ENCODE data around the gene MPP4. TPM values are rescaled to one million over a fixed set of nuclear protein-coding genes. Genes with fewer than 3 reads are reported as not detected.

MPP4 gene
- total RNA-seq, 1 experiment from 2014 or later, result not detected

DNA sequence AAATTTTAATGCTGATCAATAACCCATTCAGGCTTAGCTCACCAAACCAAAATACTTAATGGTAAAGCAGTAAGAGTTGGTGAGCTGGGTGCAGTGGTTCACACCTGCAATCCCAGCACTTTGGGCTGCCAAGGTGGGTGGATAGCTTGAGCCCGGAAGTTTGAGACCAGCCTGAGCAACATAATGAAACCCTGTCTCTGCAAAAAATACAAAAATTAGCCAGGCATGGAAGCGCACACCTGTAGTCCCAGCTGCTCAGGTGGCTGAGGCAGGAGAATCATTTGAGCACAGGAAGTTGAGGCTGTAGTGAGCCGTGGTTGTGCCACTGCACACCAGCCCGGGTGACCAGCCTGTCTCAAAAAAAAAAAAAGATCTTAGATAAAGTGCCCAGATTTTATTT is 35.7 kb upstream of the MPP4 start:
- CTCF ChIA-PET, result no interaction called here
- no peaks in the 10 kb centered on the region for H3K4me1 ChIP-seq (replicated peaks; ENCODE audit: insufficient read depth)
- no peaks in the 10 kb centered on the region for H3K9me2 ChIP-seq (ENCODE audit: insufficient read depth)
- H3K79me2 ChIP-seq (ENCODE audit: low read depth), result no peaks in the 10 kb centered on the region
- BruUV-seq (replicated peaks), result no TSS peak
- H4K20me1 ChIP-seq (ENCODE audit: insufficient read depth), result no peaks in the 10 kb centered on the region
- H3K36me3 ChIP-seq (ENCODE audit: low read depth), result peaks cover 9% of the 10 kb centered on the region
- H3K9me3 ChIP-seq (ENCODE audit: insufficient read depth, low read depth), result no peaks in the 10 kb centered on the region
- POLR2A ChIA-PET (ENCODE audit: unreplicated experiment), result no interaction called here
- no peak for DNase-seq
- no peaks in the 10 kb centered on the region for H3F3A ChIP-seq (ENCODE audit: insufficient read depth, low read depth)
- H3K27ac ChIP-seq, result no peak overlapping the region
- no peaks in the 10 kb centered on the region for H3K27me3 ChIP-seq (ENCODE audit: insufficient read depth, low read depth)
- no peak overlapping the region for H3K4me2 ChIP-seq
- intact Hi-C loops (cut with micrococcal nuclease; ENCODE audit: unreplicated experiment), result no loop called here
- TF ChIP-seq, protein P1, sequence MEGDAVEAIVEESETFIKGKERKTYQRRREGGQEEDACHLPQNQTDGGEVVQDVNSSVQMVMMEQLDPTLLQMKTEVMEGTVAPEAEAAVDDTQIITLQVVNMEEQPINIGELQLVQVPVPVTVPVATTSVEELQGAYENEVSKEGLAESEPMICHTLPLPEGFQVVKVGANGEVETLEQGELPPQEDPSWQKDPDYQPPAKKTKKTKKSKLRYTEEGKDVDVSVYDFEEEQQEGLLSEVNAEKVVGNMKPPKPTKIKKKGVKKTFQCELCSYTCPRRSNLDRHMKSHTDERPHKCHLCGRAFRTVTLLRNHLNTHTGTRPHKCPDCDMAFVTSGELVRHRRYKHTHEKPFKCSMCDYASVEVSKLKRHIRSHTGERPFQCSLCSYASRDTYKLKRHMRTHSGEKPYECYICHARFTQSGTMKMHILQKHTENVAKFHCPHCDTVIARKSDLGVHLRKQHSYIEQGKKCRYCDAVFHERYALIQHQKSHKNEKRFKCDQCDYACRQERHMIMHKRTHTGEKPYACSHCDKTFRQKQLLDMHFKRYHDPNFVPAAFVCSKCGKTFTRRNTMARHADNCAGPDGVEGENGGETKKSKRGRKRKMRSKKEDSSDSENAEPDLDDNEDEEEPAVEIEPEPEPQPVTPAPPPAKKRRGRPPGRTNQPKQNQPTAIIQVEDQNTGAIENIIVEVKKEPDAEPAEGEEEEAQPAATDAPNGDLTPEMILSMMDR (conservative IDR thresholded peaks at IDR 0.05), result no peak
- TF ChIP-seq EZH2 (IDR thresholded peaks at IDR 0.05; ENCODE audit: low read depth), result no peak
- H3K4me3 ChIP-seq, result no peak overlapping the region
- H2AFZ ChIP-seq, result no peak overlapping the region

DNA sequence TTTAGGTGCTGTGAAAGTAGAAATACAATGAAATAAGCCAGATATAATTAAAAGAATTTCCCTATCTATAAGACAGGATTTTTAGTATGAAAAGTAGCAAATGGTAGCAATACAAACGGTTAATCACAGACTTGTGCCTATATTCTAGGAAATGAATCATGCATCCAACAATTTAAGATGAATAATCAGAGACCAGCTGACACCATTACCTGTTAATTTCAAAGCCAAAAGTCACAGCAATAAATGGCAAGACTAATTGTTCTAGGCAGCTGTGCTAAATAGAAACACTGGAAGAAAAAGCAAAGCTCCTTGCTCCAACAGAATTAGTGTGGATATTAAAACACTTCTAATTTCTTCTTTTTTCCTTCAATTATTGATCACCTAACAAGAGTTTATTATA is 35.1 kb upstream of the MPP4 start:
- H4K20me1 ChIP-seq (ENCODE audit: insufficient read depth), result no peaks in the 10 kb centered on the region
- no peaks in the 10 kb centered on the region for H3F3A ChIP-seq (ENCODE audit: insufficient read depth, low read depth)
- H3K79me2 ChIP-seq (ENCODE audit: low read depth), result no peaks in the 10 kb centered on the region
- ChIA-PET POLR2A (ENCODE audit: unreplicated experiment) (no interaction called here), CTCF (no interaction called here)
- no peaks in the 10 kb centered on the region for H3K4me1 ChIP-seq (replicated peaks; ENCODE audit: insufficient read depth)
- no peaks in the 10 kb centered on the region for H3K27me3 ChIP-seq (ENCODE audit: insufficient read depth, low read depth)
- H3K4me2 ChIP-seq, result no peak overlapping the region
- H3K27ac ChIP-seq, result no peak overlapping the region
- H3K9me2 ChIP-seq (ENCODE audit: insufficient read depth), result no peaks in the 10 kb centered on the region
- H3K9me3 ChIP-seq (ENCODE audit: insufficient read depth, low read depth), result no peaks in the 10 kb centered on the region
- no peak overlapping the region for H2AFZ ChIP-seq
- H3K36me3 ChIP-seq (ENCODE audit: low read depth), result peaks cover 9% of the 10 kb centered on the region
- BruUV-seq (replicated peaks), result no TSS peak
- H3K4me3 ChIP-seq, result no peak overlapping the region
- intact Hi-C loops (cut with micrococcal nuclease; ENCODE audit: unreplicated experiment), result no loop called here
- no peak for TF ChIP-seq EZH2 (IDR thresholded peaks at IDR 0.05; ENCODE audit: low read depth)
- TF ChIP-seq, protein P1 (conservative IDR thresholded peaks at IDR 0.05), result no peak
- DNase-seq, result no peak

DNA sequence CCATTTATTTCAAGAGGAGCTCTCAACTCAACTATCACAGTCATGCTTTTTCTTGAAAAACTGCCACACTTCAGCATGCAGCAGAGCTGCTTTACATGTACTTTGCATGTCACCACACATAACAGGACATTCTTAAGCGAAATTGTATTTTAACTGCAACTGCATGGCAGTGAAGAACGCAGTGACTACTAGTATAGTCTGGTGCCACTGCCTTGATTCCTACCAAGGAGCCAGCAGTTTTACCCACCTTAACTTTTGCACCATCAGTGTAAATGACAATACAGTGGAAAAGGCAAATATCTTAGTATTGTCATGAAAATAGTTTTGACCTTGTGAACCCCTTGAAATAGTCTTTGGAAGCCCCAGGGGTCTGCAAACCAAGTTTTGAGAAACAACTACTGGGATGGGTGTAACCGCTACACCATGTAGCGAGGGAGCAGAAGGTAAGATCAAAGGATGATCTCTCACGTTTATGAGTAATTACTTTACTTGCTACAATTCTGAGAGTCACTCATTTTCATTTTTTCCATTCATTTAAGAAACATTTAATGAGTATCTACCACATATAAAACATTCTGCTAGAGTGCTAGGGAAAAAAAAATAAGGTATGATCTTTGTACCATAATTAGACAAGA is 32.3 kb upstream of the MPP4 start:
- Histone ChIP-seq H3K27me3 (ENCODE audit: insufficient read depth, low read depth) (no peaks in the 10 kb centered on the region), H3K79me2 (ENCODE audit: low read depth) (no peaks in the 10 kb centered on the region), H3K9me2 (ENCODE audit: insufficient read depth) (no peaks in the 10 kb centered on the region), H3K4me2 (no peak overlapping the region), H3K36me3 (ENCODE audit: low read depth) (peaks cover 9% of the 10 kb centered on the region; the same call in 1 of the 2 replicates), H4K20me1 (ENCODE audit: insufficient read depth) (no peaks in the 10 kb centered on the region), H3K4me3 (no peak overlapping the region), H3K4me1 (replicated peaks; ENCODE audit: insufficient read depth) (no peaks in the 10 kb centered on the region), H2AFZ (no peak overlapping the region), H3K9me3 (ENCODE audit: insufficient read depth, low read depth) (no peaks in the 10 kb centered on the region), H3K27ac (no peak overlapping the region), H3F3A (ENCODE audit: insufficient read depth, low read depth) (no peaks in the 10 kb centered on the region)
- DNase-seq, result no peak
- no TSS peak for BruUV-seq (replicated peaks)
- TF ChIP-seq, protein P1 (conservative IDR thresholded peaks at IDR 0.05), result no peak
- no peak for TF ChIP-seq EZH2 (IDR thresholded peaks at IDR 0.05; ENCODE audit: low read depth)
- ChIA-PET CTCF (no interaction called here), POLR2A (ENCODE audit: unreplicated experiment) (interaction anchor here (0.5 kb wide), 1 partner anchor 17 kb away, joined by 6 read pairs; no protein-coding TSS in a partner anchor)
- intact Hi-C loops (cut with micrococcal nuclease; ENCODE audit: unreplicated experiment), result no loop called here

All from PC-9 (cell line).